ENCODE measurements around the gene UBE2U. TPM values are rescaled to one million over a fixed set of nuclear protein-coding genes. Genes with fewer than 3 reads are reported as not detected.

Gene UBE2U
- total and polyA plus RNA-seq, 2 of the 4 experiments (the other 2 are of a cell fraction): not detected

GRCh38 chr1:64309431-64309831 is 106.0 kb downstream of the UBE2U start:
- H3K4me3 ChIP-seq (ENCODE audit: insufficient read depth, low read depth, low read length): no peak overlapping the region
- ATAC-seq (ENCODE audit: low read depth) (no peak), DNase-seq (no peak)
- no peak overlapping the region for H2AK9ac ChIP-seq (replicated peaks; ENCODE audit: low read depth, low read length, poor library complexity)
- no peak overlapping the region for H3K9ac ChIP-seq (ENCODE audit: low read depth, low read length)
- no peak overlapping the region for H3K14ac ChIP-seq (replicated peaks; ENCODE audit: low read depth, low read length)
- no peak overlapping the region for H3K18ac ChIP-seq (ENCODE audit: low read depth, low read length)
- no peak overlapping the region for H3K4me2 ChIP-seq (ENCODE audit: low read depth, low read length)
- peaks cover 2% of the 10 kb centered on the region; the same call in 1 of the 2 replicates for H3K27me3 ChIP-seq (ENCODE audit: control insufficient read depth, insufficient read depth, low read length)
- CTCF ChIA-PET: interaction anchor here (0.8 kb wide), 1 partner anchor 11 kb away, joined by 3 read pairs; no protein-coding TSS in a partner anchor
- H3K36me3 ChIP-seq (ENCODE audit: control insufficient read depth, insufficient read depth, low read length): no peaks in the 10 kb centered on the region
- intact Hi-C loops (cut with micrococcal nuclease) (no loop called here), dilution Hi-C loops (cut with HindIII; ENCODE audit: low sequenced_read_pairs, unreplicated experiment) (no loop called here), in situ Hi-C loops (cut with MboI; ENCODE audit: low sequenced_read_pairs) (no loop called here)
- POLR2A ChIA-PET (ENCODE audit: unreplicated experiment): no interaction called here
- H3K4ac ChIP-seq (ENCODE audit: low read depth, low read length): no peak overlapping the region
- H3K9me3 ChIP-seq (ENCODE audit: control insufficient read depth, insufficient read depth, low read length): no peaks in the 10 kb centered on the region
- no peak overlapping the region for H2BK5ac ChIP-seq (ENCODE audit: low read depth, low read length, poor library complexity, severe bottlenecking)
- H3K23ac ChIP-seq (ENCODE audit: low read depth, low read length): no peak overlapping the region
- no peaks in the 10 kb centered on the region for H3K4me1 ChIP-seq (ENCODE audit: control insufficient read depth, insufficient read depth, low read length)
- H3K56ac ChIP-seq (ENCODE audit: extremely low read depth, insufficient read depth, low read length): no peak overlapping the region
- H3K79me1 ChIP-seq (ENCODE audit: low read depth in 1 of 2, low read length in 2 of 2): no peaks in the 10 kb centered on the region
- 60% methylated on average over 2 of the region's 5 CpGs; no CpG with 5 or more reads in 1 of the 2 experiments for WGBS, 2 experiments (ENCODE audit: extremely low coverage in 2 of 2, insufficient read length in 1 of 2)
- H3K27ac ChIP-seq (ENCODE audit: insufficient read depth, low read length): no peak overlapping the region
- no peak overlapping the region for H2BK20ac ChIP-seq (ENCODE audit: low read depth, low read length)
- BruUV-seq (replicated peaks): no TSS peak
- H4K5ac ChIP-seq (ENCODE audit: low read depth, low read length): no peak overlapping the region
- H4K20me1 ChIP-seq (ENCODE audit: insufficient read depth, low read length): no peaks in the 10 kb centered on the region
- H2BK15ac ChIP-seq (ENCODE audit: low read depth, low read length): no peak overlapping the region
- H2AFZ ChIP-seq (replicated peaks; ENCODE audit: low read length, poor library complexity): no peak overlapping the region
- no peak for TF ChIP-seq RFX5 (IDR thresholded peaks at IDR 0.05; ENCODE audit: low read depth, low read length)
- no peaks in the 10 kb centered on the region for H3K9me1 ChIP-seq (ENCODE audit: insufficient read depth, low read length)
- H2BK120ac ChIP-seq (ENCODE audit: low read depth, low read length): no peak overlapping the region
- no peak overlapping the region for H4K91ac ChIP-seq (ENCODE audit: insufficient read depth, low read depth, low read length)
- no peak overlapping the region for H4K8ac ChIP-seq (ENCODE audit: low read depth in 2 of 2, low read length in 2 of 2)
- no peak overlapping the region for H2AK5ac ChIP-seq (ENCODE audit: low read depth, low read length)
